Mesenchymal stem cell (in vitro differentiated cells and primary cell): ENCODE data around the gene CLTCL1.
A peak's percentile ranks its signal among the peaks of the same experiment; 100 is the strongest.

Experiments
- DNase-seq: peaks from one replicate; pipeline ENCODE4 v3.0.0-alpha.2; 2013
- H2AFZ ChIP-seq: one replicate; pipeline ENCODE4 v1.6.1; 2013; ENCODE audit warnings: low read depth, mild to moderate bottlenecking, control low read depth, inconsistent platforms, low read length, moderate library complexity
- H2AK5ac ChIP-seq: 2 replicates; pipeline ENCODE4 v1.6.1; 2013; ENCODE audit warnings: low read length, moderate library complexity, mild to moderate bottlenecking, inconsistent platforms; ENCODE audit not compliant: severe bottlenecking
- H2BK120ac ChIP-seq: one replicate; pipeline ENCODE4 v1.6.1; 2013; ENCODE audit warnings: low read depth, mild to moderate bottlenecking, inconsistent platforms, low read length, moderate library complexity
- H2BK12ac ChIP-seq, 2 experiments: one replicate each; pipeline ENCODE4 v1.6.1; 2013; ENCODE audit warnings: inconsistent platforms in 2 of 2, low read length in 2 of 2, mild to moderate bottlenecking in 2 of 2, moderate library complexity in 2 of 2, control low read depth in 1 of 2
- H2BK15ac ChIP-seq: one replicate; pipeline ENCODE4 v1.6.1; 2013; ENCODE audit warnings: mild to moderate bottlenecking, low read depth, inconsistent platforms; ENCODE audit not compliant: poor library complexity, severe bottlenecking
- H2BK5ac ChIP-seq: 2 replicates; pipeline ENCODE4 v1.6.1; 2013; ENCODE audit warnings: low read depth, mild to moderate bottlenecking, low read length, control low read depth, inconsistent platforms; ENCODE audit not compliant: poor library complexity, severe bottlenecking
- H3K14ac ChIP-seq, 2 experiments: one replicate each; pipeline ENCODE4 v1.6.1; 2013; ENCODE audit warnings: inconsistent platforms in 2 of 2, low read length in 2 of 2, control low read depth in 1 of 2, mild to moderate bottlenecking in 1 of 2, moderate library complexity in 1 of 2
- H3K18ac ChIP-seq, 2 experiments: one replicate each; pipeline ENCODE4 v1.6.1; 2013; ENCODE audit warnings: inconsistent platforms in 2 of 2, low read length in 2 of 2, control low read depth in 1 of 2, low read depth in 1 of 2, mild to moderate bottlenecking in 1 of 2
- H3K23ac ChIP-seq, 2 experiments: one replicate each; pipeline ENCODE4 v1.6.1; 2013; ENCODE audit warnings: inconsistent platforms in 2 of 2, low read length in 2 of 2, mild to moderate bottlenecking in 2 of 2, moderate library complexity in 2 of 2, control low read depth in 1 of 2
- H3K27ac ChIP-seq: 2 replicates; pipeline ENCODE4 v1.5.1; 2013; ENCODE audit warnings: mild to moderate bottlenecking, moderate library complexity, low read length, control low read depth, inconsistent platforms; ENCODE audit not compliant: poor library complexity, severe bottlenecking
- H3K27me3 ChIP-seq, 2 experiments: 2 replicates each; pipeline versions ENCODE4 v1.6.1 to v1.7.0; 2013; ENCODE audit warnings: low read length in 2 of 2, mild to moderate bottlenecking in 2 of 2, moderate library complexity in 2 of 2, control low read depth in 1 of 2, inconsistent platforms in 1 of 2; ENCODE audit not compliant: control insufficient read depth in 1 of 2, insufficient read depth in 1 of 2
- H3K36me3 ChIP-seq, 2 experiments: 2 replicates each; pipeline versions ENCODE4 v1.6.1 to v1.7.0; 2013; ENCODE audit warnings: low read length in 2 of 2, control low read depth in 1 of 2, inconsistent platforms in 1 of 2, low read depth in 1 of 2, mild to moderate bottlenecking in 1 of 2; ENCODE audit not compliant: insufficient read depth in 2 of 2, control insufficient read depth in 1 of 2
- H3K4ac ChIP-seq, 2 experiments: one replicate each; pipeline ENCODE4 v1.6.1; 2013; ENCODE audit warnings: inconsistent platforms in 2 of 2, low read length in 2 of 2, mild to moderate bottlenecking in 2 of 2, moderate library complexity in 2 of 2, control low read depth in 1 of 2, low read depth in 1 of 2
- H3K4me1 ChIP-seq: 2 replicates; pipeline ENCODE4 v1.6.1; 2013; ENCODE audit warnings: low read depth, low read length, control low read depth; ENCODE audit not compliant: control insufficient read depth, insufficient read depth
- H3K4me2 ChIP-seq: 2 replicates; pipeline ENCODE4 v1.6.1; 2013; ENCODE audit warnings: low read length, mild to moderate bottlenecking, inconsistent platforms; ENCODE audit not compliant: poor library complexity, severe bottlenecking
- H3K4me3 ChIP-seq, 2 experiments: 2 replicates each; pipeline versions ENCODE4 v1.5.1 to v1.7.0; 2013; ENCODE audit warnings: low read length in 2 of 2, mild to moderate bottlenecking in 2 of 2, control low read depth in 1 of 2, low read depth in 1 of 2; ENCODE audit not compliant: insufficient read depth in 1 of 2
- H3K79me1 ChIP-seq: replicated peaks from 2 replicates; pipeline ENCODE4 v1.6.1; 2013; ENCODE audit warnings: mild to moderate bottlenecking, control low read depth, low read length, inconsistent platforms; ENCODE audit not compliant: poor library complexity, severe bottlenecking
- H3K9ac ChIP-seq: 2 replicates; pipeline ENCODE4 v1.7.0; 2013; ENCODE audit warnings: mild to moderate bottlenecking, low read length, moderate library complexity
- H3K9me3 ChIP-seq: 2 replicates; pipeline ENCODE4 v1.7.0; 2013; ENCODE audit warnings: mild to moderate bottlenecking, low read length; ENCODE audit not compliant: control insufficient read depth
- H4K8ac ChIP-seq: one replicate; pipeline ENCODE4 v1.6.1; 2013; ENCODE audit warnings: inconsistent platforms, mild to moderate bottlenecking, low read length, moderate library complexity
- H4K91ac ChIP-seq: one replicate; pipeline ENCODE4 v1.6.1; 2013; ENCODE audit warnings: mild to moderate bottlenecking, low read length, inconsistent platforms
- WGBS: methylation state at CpG from one replicate; pipeline ENCODE4 v1.1.7; 2013; ENCODE audit warnings: mixed read lengths; 5-methylcytosine and 5-hydroxymethylcytosine counted together

Gene CLTCL1

DNA sequence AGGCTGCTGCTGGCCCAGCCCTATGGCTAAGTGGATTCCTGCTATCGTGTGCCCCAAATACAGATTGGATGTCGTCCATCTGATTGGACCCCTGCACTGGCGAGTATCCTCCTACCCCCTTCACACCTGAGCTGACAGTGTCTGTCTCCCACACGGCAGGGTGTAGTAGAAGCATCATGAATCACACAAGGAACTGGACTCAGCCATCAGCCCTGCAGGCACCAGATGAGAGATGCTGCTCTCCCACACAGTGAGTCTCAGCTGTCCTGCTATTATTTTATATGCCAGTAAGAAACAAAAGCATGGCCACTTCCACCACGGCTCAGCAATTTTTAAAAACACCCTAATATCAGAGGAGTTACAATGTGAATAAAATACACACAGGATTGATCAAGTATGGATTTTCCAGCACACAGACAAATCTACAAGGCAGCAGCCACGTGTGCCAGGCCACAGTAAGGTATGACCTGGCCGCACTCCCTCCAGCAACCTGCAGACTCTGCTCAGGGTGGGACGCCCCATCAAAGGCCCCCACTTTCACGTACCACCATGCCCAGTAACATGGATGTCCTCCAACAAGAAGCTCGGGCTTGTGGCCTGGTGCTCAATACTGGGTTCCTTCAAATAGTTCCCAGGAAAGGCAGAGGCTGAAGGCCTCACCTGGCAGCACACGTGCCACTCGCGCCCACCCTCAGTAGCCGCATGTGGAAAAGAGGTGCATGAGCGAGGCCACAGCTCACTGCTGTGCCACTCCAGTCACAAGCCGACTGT is 96.6 kb downstream of the CLTCL1 start:
- Histone ChIP-seq H2BK120ac (no peak overlapping the region), H3K36me3 (peaks cover 20 to 65% of the 10 kb centered on the region in 2 experiments), H3K27me3 (no peaks in the 10 kb centered on the region), H4K8ac (no peak overlapping the region), H2BK12ac (no peak overlapping the region), H3K79me1 (peaks cover 2% of the 10 kb centered on the region), H3K4me1 (no peaks in the 10 kb centered on the region), H3K9me3 (no peaks in the 10 kb centered on the region), H3K4ac (no peak overlapping the region), H3K4me3 (no peak overlapping the region), H4K91ac (no peak overlapping the region), H3K9ac (no peak overlapping the region), H3K18ac (no peak overlapping the region), H2AFZ (no peak overlapping the region), H3K4me2 (no peak overlapping the region), H3K23ac (no peak overlapping the region), H2AK5ac (no peak overlapping the region), H3K27ac (no peak overlapping the region), H2BK15ac (no peak overlapping the region), H3K14ac (no peak overlapping the region), H2BK5ac (no peak overlapping the region)
- no peak for DNase-seq
- 94% methylated on average over 15 of the region's 16 CpGs for WGBS

GRCh38 chr22:19193879-19194278 is 97.6 kb downstream of the CLTCL1 start:
- Histone ChIP-seq H4K91ac (no peak overlapping the region), H3K14ac (no peak overlapping the region), H3K27me3 (no peaks in the 10 kb centered on the region), H3K36me3 (peaks cover 13 to 56% of the 10 kb centered on the region in 2 experiments), H3K18ac (no peak overlapping the region), H3K4me3 (no peak overlapping the region), H3K9ac (no peak overlapping the region), H3K4ac (no peak overlapping the region), H2BK120ac (no peak overlapping the region), H2AFZ (no peak overlapping the region), H2BK5ac (no peak overlapping the region), H2AK5ac (no peak overlapping the region), H2BK12ac (no peak overlapping the region), H2BK15ac (no peak overlapping the region), H3K23ac (no peak overlapping the region), H3K9me3 (no peaks in the 10 kb centered on the region), H3K4me2 (no peak overlapping the region), H3K27ac (no peak overlapping the region), H3K4me1 (no peaks in the 10 kb centered on the region), H3K79me1 (peaks cover 2% of the 10 kb centered on the region), H4K8ac (no peak overlapping the region)
- no peak for DNase-seq
- WGBS = 99% methylated on average over 6 of the region's 6 CpGs

- no peaks in the 10 kb centered on the region for H3K9me3 ChIP-seq
- H3K18ac ChIP-seq = no peak overlapping the region
- no peak overlapping the region for H3K4me2 ChIP-seq
- H2AFZ ChIP-seq = no peak overlapping the region
- 88% methylated on average over 5 of the region's 6 CpGs for WGBS
- H2BK12ac ChIP-seq = no peak overlapping the region
- no peak overlapping the region for H4K91ac ChIP-seq
- H3K4me3 ChIP-seq = no peak overlapping the region
- no peak overlapping the region for H2BK120ac ChIP-seq
- peaks cover 1% of the 10 kb centered on the region for H3K4me1 ChIP-seq
- no peak overlapping the region for H3K23ac ChIP-seq
- H3K79me1 ChIP-seq = peaks cover 2% of the 10 kb centered on the region
- H3K9ac ChIP-seq = no peak overlapping the region
- H2BK5ac ChIP-seq = no peak overlapping the region
- H4K8ac ChIP-seq = no peak overlapping the region
- H2BK15ac ChIP-seq = no peak overlapping the region
- peaks cover 0 to 33% of the 10 kb centered on the region in 2 experiments for H3K36me3 ChIP-seq
- H2AK5ac ChIP-seq = no peak overlapping the region
- peak overlapping the region in 1 of 2 experiments; percentile 2 for H3K14ac ChIP-seq
- no peak overlapping the region for H3K4ac ChIP-seq
- no peak for DNase-seq
- no peak overlapping the region for H3K27ac ChIP-seq
- H3K27me3 ChIP-seq = no peaks in the 10 kb centered on the region
These were observed 103.6 kb downstream of the CLTCL1 start for GRCh38 chr22:19187716-19188563.

- Histone ChIP-seq H3K27ac (no peak overlapping the region), H2BK12ac (no peak overlapping the region), H2BK15ac (no peak overlapping the region), H3K14ac (no peak overlapping the region), H4K8ac (no peak overlapping the region), H3K4ac (no peak overlapping the region), H2BK5ac (no peak overlapping the region), H3K79me1 (no peaks in the 10 kb centered on the region), H3K27me3 (no peaks in the 10 kb centered on the region), H2AK5ac (no peak overlapping the region), H3K23ac (no peak overlapping the region), H2AFZ (no peak overlapping the region), H3K9ac (no peak overlapping the region), H3K18ac (no peak overlapping the region), H4K91ac (no peak overlapping the region), H3K36me3 (peaks cover 0 to 33% of the 10 kb centered on the region in 2 experiments), H2BK120ac (no peak overlapping the region), H3K4me1 (peaks cover 8% of the 10 kb centered on the region), H3K4me2 (no peak overlapping the region), H3K4me3 (no peak overlapping the region), H3K9me3 (no peaks in the 10 kb centered on the region)
- no peak for DNase-seq
- WGBS = 91% methylated on average over 20 of the region's 20 CpGs
These were observed 107.1 kb downstream of the CLTCL1 start for GRCh38 chr22:19184276-19184997.
